GM21381 (cell line): Measurements from ENCODE around the gene LRBA.
"Not testable (repeated sequence)": the region's sequence is repeated elsewhere in the genome, so short reads cannot be mapped to it uniquely, and the experiment has no call there.

Experiments
- ATAC-seq: cut with Tn5 transposase; IDR thresholded peaks from one replicate; pipeline ENCODE4 v1.9.1; 2021; ENCODE audit warnings: mild to moderate bottlenecking, moderate library complexity; ENCODE audit not compliant: unreplicated experiment

Gene LRBA

GRCh38 chr4:150518559-150518958, 496.5 kb downstream of the LRBA start:
- no peak for ATAC-seq

DNA sequence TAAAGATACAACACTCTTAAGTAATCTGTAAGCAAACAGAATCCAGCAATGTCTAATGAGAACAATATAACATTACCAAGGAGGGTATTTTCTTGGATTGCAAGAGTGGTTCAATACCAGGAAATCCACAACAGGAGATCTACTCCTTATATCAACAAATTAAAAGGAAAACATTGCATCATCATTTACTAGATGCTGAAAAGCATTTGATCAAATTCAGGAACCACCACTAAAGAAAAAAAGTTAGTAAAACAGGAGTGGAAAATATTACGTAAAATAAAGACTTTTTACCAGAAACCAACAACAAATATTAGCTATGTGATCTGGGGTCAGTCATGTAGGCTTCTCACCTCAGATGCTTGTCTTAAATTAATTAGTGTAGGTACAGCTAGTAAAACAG, 499.9 kb downstream of the LRBA start:
- no peak for ATAC-seq

DNA sequence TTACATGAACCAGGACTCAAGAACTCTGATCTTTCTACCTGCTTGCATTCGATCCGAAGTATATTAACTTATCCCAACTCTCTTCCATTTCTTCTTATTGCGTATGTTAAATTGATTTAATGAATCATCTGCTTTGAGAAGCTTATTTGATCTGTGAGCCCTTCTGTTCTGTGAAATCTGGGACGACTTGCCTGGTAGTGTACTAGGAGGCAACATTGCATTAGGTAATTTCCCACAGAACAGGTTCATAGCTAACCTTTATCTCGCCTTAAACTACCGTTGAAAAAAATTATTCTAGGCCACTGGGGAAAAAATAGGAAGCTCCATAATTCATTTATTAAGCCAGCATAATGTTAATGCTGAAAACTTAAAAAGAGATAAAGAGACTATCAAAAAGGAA, 500.4 kb downstream of the LRBA start:
- ATAC-seq, result no peak

DNA sequence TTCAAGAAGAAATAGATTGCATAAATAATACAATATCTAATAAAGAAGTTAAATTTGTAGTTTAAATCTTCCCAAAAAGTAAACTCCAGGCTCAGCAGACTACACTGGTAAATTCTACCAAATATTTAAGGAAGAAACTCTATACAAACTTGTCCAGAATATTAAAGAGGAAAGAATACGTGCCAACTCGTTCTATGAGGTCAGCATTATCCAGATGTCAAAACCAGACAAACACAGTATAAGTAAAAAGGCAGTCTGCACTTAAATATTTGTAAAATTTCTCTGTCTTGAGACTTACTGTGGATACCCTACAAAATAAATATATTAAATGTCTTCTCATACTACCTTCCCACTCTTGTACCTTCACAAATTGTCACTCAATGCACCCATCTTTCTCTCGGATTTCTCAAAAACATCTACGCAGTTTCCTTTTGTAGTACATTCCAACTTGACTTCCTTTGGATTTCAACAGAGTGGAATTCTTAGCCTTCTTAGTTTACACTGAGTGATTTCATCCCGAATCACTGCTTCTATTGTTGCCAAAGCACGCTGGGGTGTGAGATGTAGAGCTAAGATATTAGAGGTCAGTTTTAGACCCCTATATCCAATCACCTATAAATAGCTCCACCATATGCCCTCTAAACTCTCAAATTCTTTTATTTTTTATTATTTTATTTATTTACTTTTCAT, 504.8 kb downstream of the LRBA start:
- no peak for ATAC-seq

DNA sequence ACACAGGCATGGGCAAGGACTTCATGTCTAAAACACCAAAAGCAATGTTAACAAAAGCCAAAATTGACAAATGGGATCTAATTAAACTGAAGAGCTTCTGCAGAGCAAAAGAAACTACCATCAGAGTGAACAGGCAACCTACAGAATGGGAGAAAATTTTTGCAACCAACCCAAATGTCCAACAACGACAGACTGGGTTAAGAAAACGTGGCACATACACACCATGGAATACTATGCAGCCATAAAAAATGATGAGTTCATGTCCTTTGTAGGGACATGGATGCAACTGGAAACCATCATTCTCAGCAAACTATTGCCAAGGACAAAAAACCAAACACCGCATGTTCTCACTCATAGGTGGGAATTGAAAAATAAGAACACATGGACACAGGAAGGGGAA, 507.4 kb downstream of the LRBA start:
- ATAC-seq, result not testable (repeated sequence)

DNA sequence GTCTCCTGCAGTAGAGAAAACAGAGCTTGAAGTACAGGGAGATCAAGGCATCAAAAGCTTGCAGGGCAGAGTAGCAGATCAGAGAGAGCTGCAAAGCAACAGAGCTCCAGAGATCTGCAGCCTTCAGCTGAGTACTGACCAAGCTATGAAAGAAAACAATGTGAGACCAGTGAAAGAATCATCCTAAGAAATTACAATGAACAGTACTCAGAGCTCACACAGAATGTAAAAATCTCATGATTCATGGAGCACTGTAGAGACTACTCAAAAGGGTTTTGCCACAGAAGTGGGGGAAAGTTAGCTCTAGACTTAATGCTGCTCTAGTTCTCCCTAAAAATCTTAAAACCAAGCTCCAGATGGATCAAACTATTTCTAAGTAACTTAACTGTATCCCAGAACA, 513.1 kb downstream of the LRBA start:
- no peak for ATAC-seq

- ATAC-seq, result no peak
Observed at GRCh38 chr4:150501009-150501727, 513.9 kb downstream of the LRBA start.

DNA sequence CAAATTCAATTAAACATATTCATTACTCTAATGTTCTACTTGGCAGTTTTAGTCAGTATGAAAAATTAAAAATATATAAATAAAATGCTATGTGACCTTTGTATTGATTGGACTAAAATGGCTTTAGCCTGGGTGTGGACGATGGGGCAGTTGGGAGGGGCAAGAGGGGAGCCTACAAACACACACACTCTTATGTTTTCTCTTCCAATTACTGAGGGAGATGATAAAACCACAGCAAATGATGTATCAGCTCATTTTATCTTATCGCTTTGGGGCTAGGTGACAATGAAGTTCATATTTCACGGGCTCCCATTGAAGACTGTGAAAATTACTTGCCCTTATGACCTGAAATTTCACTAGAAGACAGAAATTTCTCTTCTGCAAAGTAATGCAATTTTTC, 517.5 kb downstream of the LRBA start:
- no peak for ATAC-seq

DNA sequence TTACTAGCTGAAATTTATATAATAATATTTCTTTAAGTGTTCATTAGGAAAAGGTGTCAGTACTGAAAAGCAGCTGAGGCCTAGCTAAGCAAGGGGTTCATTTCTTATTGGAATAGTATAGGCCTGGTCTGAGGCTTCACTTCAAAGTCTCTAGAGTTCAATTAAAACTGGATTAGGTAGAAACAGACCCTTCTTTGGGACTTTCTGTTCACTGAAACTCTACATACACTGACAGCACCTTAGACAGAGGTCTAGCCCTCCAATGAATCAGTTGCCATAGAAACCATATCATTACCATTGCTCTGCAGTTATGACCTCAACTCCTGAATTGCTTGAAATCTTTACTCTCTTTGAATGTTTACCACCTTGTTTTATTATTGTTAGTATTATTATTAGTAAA, 519.5 kb downstream of the LRBA start:
- ATAC-seq, result no peak

DNA sequence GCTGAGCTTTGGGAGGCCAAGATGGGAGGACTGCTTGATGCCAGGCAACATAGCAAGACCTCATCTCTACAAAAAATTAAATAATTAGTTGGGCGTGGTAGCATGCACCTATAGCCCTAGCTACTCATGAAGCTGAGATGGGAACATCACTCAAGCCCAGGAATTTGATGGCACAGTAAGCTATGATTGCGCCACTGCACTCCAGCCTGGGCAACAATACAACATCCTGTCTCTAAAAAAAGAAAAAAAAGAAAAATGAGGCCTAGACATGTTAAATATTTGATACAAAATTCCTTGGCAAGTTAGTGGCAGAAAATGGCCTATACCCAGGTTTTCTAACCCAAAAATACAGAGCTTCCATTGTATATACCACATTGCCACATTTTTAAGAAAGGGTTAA, 521.2 kb downstream of the LRBA start:
- ATAC-seq, result no peak

- no peak for ATAC-seq
Observed at GRCh38 chr4:150491132-150492049, 523.7 kb downstream of the LRBA start.

DNA sequence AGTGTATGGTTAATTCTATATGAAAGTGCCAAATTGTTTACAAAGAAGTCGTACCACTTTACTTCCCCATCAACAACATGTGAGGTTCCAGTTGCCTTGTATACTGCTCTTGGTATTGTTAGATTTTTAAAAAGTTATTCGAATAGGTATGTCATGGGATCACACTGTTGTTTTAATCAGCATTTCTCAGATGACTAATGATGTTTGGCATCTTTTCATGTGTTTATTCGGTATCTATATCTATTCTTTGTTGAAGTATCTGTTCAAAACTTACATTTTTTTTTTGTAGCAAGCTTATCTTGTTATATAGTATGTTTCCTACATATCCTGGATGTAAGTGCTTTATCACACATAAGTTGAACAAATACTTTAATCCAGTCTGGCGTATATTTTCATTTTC, 532.5 kb downstream of the LRBA start:
- no peak for ATAC-seq

- no peak for ATAC-seq
Observed at GRCh38 chr4:150479657-150480056, 535.4 kb downstream of the LRBA start.

DNA sequence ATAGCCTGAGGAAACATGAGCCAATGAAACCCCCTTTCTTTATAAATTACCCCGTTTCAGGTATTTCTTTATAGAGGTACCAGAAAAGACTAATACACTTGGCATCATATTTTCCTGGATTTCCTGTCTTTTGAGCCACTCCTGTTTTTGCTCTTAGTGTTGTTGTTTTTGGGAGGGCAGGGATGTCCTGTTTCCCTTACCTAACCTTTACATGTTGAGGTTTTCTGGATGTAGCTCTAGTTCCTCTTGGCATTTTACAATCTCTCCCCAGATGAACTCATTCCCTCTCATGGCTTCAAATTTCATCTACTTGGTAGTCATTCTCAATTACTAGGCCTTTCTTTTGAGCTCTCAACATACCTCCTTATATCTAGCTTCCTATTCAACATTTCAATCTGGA, 537.2 kb downstream of the LRBA start:
- no peak for ATAC-seq

DNA sequence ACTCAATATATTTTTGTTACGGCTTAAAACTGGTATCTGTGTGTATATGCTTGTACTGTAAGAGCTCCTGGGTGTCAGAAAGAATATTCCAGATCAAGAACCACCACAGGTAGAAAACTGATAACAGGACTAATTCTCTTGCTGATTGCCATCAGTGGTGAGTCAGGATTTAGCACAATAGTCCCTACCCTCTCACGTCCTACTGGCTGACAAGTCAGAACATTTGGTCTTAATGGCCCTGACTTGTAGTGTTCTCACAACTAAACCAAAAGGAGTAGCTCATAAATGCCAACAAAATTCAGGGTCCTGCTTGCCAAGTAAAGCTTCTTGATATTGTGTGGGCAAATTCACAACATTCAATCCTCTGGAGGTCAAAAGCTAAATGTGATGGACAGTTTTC, 538.3 kb downstream of the LRBA start:
- ATAC-seq, result no peak

DNA sequence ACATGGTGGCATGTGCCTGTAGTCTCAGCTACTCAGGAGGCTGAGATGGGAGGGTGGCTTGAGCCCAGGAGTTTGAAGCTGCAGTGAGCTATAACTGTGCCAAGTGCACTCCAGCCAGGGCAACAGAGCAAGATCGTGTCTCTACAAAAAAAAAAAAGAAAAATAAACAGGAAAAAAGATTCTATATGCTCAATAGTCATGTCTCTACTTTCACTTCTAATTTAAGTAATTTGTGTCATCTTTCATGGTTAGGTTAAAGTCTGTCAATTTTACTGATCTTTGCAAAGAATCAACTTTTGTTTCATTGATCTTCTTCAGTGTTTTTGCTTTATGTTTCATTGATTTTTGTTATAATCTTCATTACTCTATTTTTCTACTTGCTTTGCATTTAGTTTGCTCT, 539.3 kb downstream of the LRBA start:
- no peak for ATAC-seq

DNA sequence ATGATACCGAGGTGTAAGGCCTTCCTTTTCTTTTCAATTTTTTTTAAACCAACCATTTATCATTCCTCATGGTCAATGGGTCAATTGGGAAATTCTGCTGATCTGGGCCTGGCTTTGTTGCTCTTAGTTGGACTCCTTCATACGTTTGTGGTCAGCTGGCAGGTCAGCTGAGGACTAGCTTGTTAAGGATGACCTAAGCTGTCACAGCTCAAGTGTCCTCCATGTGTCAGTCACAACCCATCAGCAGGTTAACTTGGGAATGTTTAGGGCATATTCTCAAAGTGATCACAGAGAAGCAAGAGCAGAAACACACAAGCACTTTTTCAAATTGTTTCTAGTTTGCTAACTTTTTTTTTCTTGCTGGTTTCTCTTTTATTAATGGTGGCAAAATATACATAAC, 550.6 kb downstream of the LRBA start:
- ATAC-seq, result no peak

- no peak for ATAC-seq
Observed at GRCh38 chr4:150462743-150463142, 552.3 kb downstream of the LRBA start.

DNA sequence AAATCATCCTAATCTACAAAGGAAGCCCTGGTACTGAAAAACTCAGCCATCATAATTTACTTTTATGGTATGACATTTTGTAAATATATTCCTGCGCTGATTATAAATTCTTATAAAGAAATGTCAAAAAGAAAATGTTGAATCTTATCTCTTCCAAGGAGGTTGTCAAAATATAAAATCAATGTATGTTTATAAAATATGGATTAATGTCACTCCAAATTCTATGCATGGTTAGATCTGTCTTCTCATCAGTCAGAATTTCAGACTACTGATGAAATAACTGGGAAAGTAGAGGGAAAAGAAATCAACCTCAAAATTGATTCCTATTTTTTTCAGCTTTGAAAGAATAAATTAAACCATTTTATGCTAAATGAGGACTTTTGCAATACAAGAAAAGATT, 553.1 kb downstream of the LRBA start:
- ATAC-seq, result no peak

- ATAC-seq, result no peak
Observed at GRCh38 chr4:150457802-150458201, 557.3 kb downstream of the LRBA start.

GRCh38 chr4:150451883-150452282, 563.2 kb downstream of the LRBA start:
- no peak for ATAC-seq

DNA sequence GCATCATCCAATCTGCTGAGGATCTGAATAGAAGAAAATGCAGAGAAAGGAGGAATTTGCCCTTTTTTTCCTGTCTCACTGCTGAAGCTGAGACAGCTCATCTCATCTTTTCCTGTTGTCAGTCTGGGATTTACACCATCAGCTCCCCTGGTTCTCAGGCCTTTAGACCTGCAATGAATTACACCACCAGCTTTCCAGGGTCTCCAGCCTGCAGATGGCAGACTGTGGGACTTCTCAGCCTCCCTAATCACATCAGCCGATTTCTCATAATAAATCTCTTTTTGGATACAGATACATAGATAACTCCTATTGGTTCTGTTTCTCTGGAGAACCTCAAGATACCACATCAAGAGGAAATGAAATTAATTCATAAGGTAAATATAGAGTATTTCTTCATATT, 567.7 kb downstream of the LRBA start:
- no peak for ATAC-seq
